Subcutaneous adipose tissue (tissue), 4 donors: Measurements from ENCODE around the gene CROCC. TPM values are rescaled to one million over a fixed set of nuclear protein-coding genes. Genes with fewer than 3 reads are reported as not detected.
"Not testable (repeated sequence)": the region's sequence is repeated elsewhere in the genome, so short reads cannot be mapped to it uniquely, and the experiment has no call there.

Experiments
- total RNA-seq, 4 donors: library from RNA; depleted of rRNA; stranded (reverse); fragments of >200 nt; gene quantifications; one replicate each; pipeline ENCODE4 v1.1.0, GENCODE V29; 2016
- TF ChIP-seq, protein P1 (sequence below): fragments of 450-650 bp; IDR thresholded peaks from one replicate; pipeline ENCODE4 v1.5.1; 2016; ENCODE audit warnings: low read depth, mild to moderate bottlenecking, control low read depth, antibody characterized with exemption, moderate library complexity

The CROCC gene, protein sequence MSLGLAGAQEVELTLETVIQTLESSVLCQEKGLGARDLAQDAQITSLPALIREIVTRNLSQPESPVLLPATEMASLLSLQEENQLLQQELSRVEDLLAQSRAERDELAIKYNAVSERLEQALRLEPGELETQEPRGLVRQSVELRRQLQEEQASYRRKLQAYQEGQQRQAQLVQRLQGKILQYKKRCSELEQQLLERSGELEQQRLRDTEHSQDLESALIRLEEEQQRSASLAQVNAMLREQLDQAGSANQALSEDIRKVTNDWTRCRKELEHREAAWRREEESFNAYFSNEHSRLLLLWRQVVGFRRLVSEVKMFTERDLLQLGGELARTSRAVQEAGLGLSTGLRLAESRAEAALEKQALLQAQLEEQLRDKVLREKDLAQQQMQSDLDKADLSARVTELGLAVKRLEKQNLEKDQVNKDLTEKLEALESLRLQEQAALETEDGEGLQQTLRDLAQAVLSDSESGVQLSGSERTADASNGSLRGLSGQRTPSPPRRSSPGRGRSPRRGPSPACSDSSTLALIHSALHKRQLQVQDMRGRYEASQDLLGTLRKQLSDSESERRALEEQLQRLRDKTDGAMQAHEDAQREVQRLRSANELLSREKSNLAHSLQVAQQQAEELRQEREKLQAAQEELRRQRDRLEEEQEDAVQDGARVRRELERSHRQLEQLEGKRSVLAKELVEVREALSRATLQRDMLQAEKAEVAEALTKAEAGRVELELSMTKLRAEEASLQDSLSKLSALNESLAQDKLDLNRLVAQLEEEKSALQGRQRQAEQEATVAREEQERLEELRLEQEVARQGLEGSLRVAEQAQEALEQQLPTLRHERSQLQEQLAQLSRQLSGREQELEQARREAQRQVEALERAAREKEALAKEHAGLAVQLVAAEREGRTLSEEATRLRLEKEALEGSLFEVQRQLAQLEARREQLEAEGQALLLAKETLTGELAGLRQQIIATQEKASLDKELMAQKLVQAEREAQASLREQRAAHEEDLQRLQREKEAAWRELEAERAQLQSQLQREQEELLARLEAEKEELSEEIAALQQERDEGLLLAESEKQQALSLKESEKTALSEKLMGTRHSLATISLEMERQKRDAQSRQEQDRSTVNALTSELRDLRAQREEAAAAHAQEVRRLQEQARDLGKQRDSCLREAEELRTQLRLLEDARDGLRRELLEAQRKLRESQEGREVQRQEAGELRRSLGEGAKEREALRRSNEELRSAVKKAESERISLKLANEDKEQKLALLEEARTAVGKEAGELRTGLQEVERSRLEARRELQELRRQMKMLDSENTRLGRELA (N-terminal part only)
- total RNA-seq, result 10 to 100 TPM in 3 of 4 donors, 1 to 10 TPM in 1; 7.7 to 32.4 (median 14.8) TPM

DNA sequence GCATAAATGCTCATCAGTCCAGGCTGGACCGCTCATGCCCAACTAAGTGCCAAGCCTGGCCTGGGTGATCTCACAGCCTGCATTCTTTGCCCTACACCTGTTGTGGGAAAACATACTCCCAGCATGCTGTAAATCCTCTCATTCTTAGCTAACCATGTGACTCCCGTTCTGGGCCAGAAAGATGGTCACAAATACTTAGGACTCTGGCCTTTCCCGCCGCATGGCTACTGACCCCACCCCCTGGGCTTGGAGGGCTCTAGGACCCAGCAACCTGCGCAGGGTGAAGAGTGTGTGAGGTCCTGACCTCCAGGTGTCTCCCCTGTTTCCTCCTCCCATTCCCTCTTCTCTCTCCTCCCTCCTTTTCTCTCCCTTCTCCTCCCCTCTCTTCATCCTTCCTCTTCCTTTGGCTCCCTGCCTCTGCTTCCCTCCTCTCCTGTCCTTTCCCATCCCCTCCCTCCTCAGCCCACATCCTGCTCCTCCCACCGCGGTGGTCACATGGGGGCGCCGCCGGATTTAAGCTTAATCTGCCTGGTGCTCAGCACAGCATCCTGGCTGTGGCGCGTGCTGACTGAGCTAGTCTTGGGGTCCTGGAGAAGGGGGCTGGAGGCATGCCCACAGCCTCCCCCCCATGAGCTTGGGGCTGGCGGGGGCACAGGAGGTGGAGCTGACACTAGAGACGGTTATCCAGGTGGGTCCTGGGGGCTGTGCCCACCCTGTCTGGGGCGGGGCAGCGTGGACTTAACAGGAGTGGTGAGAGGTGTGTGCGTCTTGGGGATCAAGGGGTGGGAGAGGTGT, at the start of gene CROCC:
TSS of gene CROCC (plus strand) at position 541 of the 795 bp plus-strand sequence. CDS start at position 629, 88 bp downstream.
- TF ChIP-seq, protein P1, sequence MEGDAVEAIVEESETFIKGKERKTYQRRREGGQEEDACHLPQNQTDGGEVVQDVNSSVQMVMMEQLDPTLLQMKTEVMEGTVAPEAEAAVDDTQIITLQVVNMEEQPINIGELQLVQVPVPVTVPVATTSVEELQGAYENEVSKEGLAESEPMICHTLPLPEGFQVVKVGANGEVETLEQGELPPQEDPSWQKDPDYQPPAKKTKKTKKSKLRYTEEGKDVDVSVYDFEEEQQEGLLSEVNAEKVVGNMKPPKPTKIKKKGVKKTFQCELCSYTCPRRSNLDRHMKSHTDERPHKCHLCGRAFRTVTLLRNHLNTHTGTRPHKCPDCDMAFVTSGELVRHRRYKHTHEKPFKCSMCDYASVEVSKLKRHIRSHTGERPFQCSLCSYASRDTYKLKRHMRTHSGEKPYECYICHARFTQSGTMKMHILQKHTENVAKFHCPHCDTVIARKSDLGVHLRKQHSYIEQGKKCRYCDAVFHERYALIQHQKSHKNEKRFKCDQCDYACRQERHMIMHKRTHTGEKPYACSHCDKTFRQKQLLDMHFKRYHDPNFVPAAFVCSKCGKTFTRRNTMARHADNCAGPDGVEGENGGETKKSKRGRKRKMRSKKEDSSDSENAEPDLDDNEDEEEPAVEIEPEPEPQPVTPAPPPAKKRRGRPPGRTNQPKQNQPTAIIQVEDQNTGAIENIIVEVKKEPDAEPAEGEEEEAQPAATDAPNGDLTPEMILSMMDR, result no peak

DNA sequence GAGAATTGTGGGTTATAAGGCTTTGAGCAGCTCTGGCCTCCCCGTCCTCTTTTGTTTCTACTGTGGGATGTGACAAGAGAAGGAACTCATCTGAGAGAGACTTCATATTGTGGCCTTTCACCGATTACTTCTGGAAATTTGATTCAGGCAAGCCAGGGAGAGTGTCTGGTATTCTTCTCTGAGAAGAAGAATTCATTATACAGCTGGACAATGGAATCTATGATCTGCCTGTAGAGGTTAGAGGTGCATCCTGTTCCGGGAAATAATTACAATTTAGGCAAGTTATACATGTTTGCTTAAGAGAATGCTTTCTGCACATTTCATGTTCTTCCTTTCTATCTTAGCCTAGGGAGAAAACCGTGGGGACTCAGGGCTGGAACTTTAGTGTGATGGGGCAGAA, 38.7 kb upstream of the CROCC start:
- TF ChIP-seq, protein P1, result no peak

DNA sequence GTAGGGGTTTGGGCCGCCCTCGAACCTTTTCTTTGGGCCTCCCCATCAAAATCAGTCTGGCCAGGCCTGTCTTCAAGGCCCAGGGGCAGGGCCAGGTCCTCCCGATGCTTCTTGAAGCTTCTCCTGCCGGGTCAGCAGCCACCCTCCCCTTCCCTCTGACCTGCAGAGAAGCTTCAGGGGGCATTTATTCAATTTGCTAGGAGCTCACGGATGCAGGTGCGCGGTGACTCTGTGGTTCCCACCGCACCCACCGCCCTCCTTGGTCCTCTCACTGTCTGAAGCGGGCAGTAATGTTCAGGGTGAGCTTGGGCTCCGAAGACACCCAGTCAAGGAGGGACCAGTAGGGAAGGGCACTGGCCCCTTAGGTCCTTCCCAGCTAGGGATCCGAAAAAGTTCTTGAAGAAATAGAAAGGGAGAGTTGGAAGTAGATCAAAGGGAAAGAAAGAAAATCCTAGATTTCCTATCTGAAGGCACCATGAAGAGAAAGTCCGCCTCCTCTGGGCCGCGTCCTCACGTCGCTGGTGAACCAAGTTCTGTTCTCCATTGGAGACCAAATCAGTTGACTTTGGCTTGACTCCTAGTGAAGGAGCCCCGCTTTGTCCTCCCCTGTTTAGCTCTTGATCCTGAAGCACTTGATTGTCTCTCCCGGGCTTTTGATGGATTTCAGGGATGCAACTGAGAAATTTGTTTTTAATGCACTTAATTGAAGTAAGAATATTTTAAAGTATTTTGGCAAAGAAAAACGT, 34.7 kb upstream of the CROCC start:
- TF ChIP-seq, protein P1, result no peak

DNA sequence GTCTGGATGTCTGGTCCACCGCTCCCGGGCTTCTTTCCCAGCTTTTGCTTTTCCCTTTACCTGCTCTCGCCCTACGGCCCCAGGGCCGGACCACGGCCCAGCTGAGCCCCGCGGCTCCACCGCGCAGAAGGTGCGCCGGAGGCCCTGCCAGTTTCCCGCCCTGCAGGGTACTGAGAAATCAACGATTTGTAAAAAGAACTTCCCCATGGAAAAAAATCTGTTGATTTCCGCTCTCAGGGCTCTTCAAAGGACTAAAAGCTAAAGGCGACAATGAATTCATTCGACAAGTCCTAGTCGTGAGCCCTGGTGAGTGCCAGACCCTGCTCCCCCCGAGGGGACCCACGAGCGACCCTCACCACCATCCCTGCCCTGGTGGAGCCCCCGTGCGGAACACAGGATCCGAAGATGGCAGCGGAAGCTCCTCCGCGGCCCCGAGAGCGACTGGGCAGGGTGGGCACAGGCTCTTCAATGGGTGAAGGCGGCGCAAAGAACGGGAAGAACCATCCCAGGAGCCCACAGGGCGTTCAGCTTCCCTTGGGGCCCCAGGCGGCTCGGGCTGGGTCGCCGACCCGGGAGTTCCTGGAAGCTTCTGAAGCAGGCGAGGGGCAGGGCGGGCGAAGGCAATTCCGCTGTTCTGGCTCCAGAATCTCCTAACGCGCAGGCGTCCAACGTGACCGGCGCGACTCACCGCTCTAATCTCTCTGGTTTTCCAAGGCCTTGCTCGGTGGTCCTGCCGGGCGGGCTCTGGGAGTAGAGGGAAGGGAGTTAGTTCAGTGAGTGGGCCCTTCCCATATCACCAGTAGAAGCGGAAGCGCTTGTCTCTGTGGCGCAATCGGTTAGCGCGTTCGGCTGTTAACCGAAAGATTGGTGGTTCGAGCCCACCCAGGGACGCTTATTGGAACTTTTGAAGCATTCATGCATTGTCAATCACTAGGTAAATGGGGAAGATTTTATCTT, 32.6 kb upstream of the CROCC start:
- TF ChIP-seq, protein P1, result no peak

DNA sequence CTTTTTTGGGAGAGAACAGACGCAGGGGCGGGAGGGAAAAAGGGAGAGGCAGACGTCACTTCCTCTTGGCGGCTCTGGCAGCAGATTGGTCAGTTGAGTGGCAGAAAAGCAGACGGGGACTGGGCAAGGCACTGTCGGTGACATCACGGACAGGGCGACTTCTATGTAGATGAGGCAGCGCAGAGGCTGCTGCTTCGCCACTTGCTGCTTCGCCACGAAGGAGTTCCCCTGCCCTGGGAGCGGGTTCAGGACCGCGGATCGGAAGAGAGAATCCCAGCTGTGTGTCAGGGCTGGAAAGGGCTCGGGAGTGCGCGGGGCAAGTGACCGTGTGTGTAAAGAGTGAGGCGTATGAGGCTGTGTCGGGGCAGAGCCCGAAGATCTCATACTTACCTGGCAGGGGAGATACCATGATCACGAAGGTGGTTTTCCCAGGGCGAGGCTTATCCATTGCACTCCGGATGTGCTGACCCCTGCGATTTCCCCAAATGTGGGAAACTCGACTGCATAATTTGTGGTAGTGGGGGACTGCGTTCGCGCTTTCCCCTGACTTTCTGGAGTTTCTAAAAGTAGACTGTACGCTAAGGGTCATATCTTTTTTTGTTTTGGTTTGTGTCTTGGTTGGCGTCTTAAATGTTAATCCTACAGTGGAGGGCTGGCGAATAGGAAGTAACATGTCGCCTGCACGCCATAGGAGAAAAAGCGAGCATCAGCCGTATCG, 26.0 kb upstream of the CROCC start, which contains the start of gene RNU1-2:
TSS of gene RNU1-2 (plus strand) at position 383 of the 718 bp plus-strand sequence.
- TF ChIP-seq, protein P1, result not testable (repeated sequence)
